ENCODE measurements around the gene NPPB. TPM values are rescaled to one million over a fixed set of nuclear protein-coding genes. Genes with fewer than 3 reads are reported as not detected.

NPPB gene
- total and polyA plus RNA-seq, 9 of the 15 experiments (the other 6 are each of a cell fraction or from before 2014, with no cell fraction given): not detected

- BruUV-seq (replicated peaks): no TSS peak
- TF ChIP-seq ZNF785 (CRISPR knock-in tag; IDR thresholded peaks at IDR 0.05) (no peak), USF1 (CRISPR knock-in tag; IDR thresholded peaks at IDR 0.05) (no peak), RUNX1 (IDR thresholded peaks at IDR 0.05; ENCODE audit: low read depth) (no peak), XRCC3 (IDR thresholded peaks at IDR 0.05) (no peak), MYNN (IDR thresholded peaks at IDR 0.05) (no peak), MYNN (CRISPR knock-in tag; IDR thresholded peaks at IDR 0.05) (no peak), MBD2 (IDR thresholded peaks at IDR 0.05; ENCODE audit: borderline replicate concordance, low read depth) (no peak), PHF20 (IDR thresholded peaks at IDR 0.05; ENCODE audit: partially characterized antibody) (no peak), RERE (CRISPR knock-in tag; IDR thresholded peaks at IDR 0.05; ENCODE audit: borderline replicate concordance) (no peak), HEY1 (CRISPR knock-in tag; IDR thresholded peaks at IDR 0.05; ENCODE audit: borderline replicate concordance) (no peak), AFF1 (IDR thresholded peaks at IDR 0.05; ENCODE audit: low read depth in 1 of 2, partially characterized antibody in 2 of 2) (no peak), ZBTB9 (CRISPR knock-in tag; IDR thresholded peaks at IDR 0.05) (no peak)
Measured at GRCh38 chr1:11887666-11888007, 28.9 kb upstream of the NPPB start.

More at GRCh38 chr1:11887666-11888007, 28.9 kb upstream of the NPPB start:
- ATAC-seq: no peak
- DNase-seq (ENCODE audit: extremely low read depth in 1 of 4, low spot score in 3 of 4): no peak
- intact Hi-C loops (cut with micrococcal nuclease): loop anchor here (10.0 kb wide), 1 partner anchor 223 kb away; the partner anchor contains the start of gene FBXO6
- Histone ChIP-seq H3K27ac (ENCODE audit: extremely low read depth, low read depth, low read length) (no peak overlapping the region), H3K27me3 (ENCODE audit: control insufficient read depth in 2 of 2, insufficient read depth in 2 of 2, low read length in 2 of 2) (no peaks in the 10 kb centered on the region), H3K9me1 (ENCODE audit: control insufficient read depth, insufficient read depth, low read length) (no peaks in the 10 kb centered on the region), H3K4me2 (ENCODE audit: insufficient read depth, low read length) (no peak overlapping the region), H3K9me3 (replicated peaks; ENCODE audit: control insufficient read depth, insufficient read depth, low read depth, low read length) (no peaks in the 10 kb centered on the region), H3K79me2 (ENCODE audit: control insufficient read depth, insufficient read depth, low read length) (no peaks in the 10 kb centered on the region; the same call in 2 of the 3 replicates), H2AFZ (ENCODE audit: low read depth, low read length) (no peak overlapping the region), H3K4me3 (no peak overlapping the region), H3K9ac (ENCODE audit: insufficient read depth in 1 of 2, low read depth in 2 of 2, low read length in 2 of 2) (peak overlapping the region in 1 of 2 experiments; percentile 46; a peak in 1 of 4 replicates), H4K20me1 (replicated peaks; ENCODE audit: control insufficient read depth, insufficient read depth, low read length) (no peaks in the 10 kb centered on the region), H3K36me3 (ENCODE audit: control insufficient read depth, insufficient read depth, low read length) (no peaks in the 10 kb centered on the region), H3K4me1 (replicated peaks in 1 of 2; ENCODE audit: control insufficient read depth in 2 of 2, insufficient read depth in 2 of 2, low read length in 2 of 2) (peaks cover 13 to 39% of the 10 kb centered on the region in 2 experiments)
- FAIRE-seq: no peak
- in situ Hi-C loops (cut with MboI): no loop called here
- ChIA-PET CTCF (ENCODE audit: low intra/inter-chr PET ratio) (no interaction called here), POLR2A (interaction anchor here (0.8 to 6.1 kb wide), 5 partner anchors 12 to 138 kb away, joined by 3 to 78 read pairs (median 3); no protein-coding TSS in a partner anchor)
- WGBS (ENCODE audit: insufficient coverage, low coverage, missing lambda C conversion rate): 47% methylated on average over 7 of the region's 7 CpGs

Data from K562 (cell line).